Neutrophil (primary cell): ENCODE data around the gene SLC47A2.

Experiments
- H3K27ac ChIP-seq: fragments of 200-600 bp; sonication (generic); 2 replicates; pipeline ENCODE4 v1.5.1; 2016; ENCODE audit warnings: mild to moderate bottlenecking, moderate library complexity
- H3K27me3 ChIP-seq: fragments of 200-600 bp; sonication (generic); 2 replicates; pipeline ENCODE4 v1.6.0; 2016; ENCODE audit warnings: mild to moderate bottlenecking
- H3K36me3 ChIP-seq: fragments of 200-600 bp; sonication (generic); 2 replicates; pipeline ENCODE4 v1.5.1; 2017
- H3K4me1 ChIP-seq, 2 experiments: fragments of 200-600 bp in 1 of 2; sonication (generic) in 1 of 2; 1 replicate in 1 of 2; 2 replicates in 1 of 2; pipeline versions ENCODE4 v1.5.1 to v1.6.1; 2013 to 2016; ENCODE audit warnings: low read depth in 1 of 2, low read length in 1 of 2, mild to moderate bottlenecking in 1 of 2, moderate library complexity in 1 of 2; ENCODE audit not compliant: control insufficient read depth in 1 of 2, insufficient read depth in 1 of 2
- H3K4me3 ChIP-seq, 2 experiments: fragments of 200-600 bp in 1 of 2; sonication (generic) in 1 of 2; 1 replicate in 1 of 2; 2 replicates in 1 of 2; pipeline ENCODE4 v1.5.1; 2013 to 2016; ENCODE audit warnings: low read depth in 1 of 2, low read length in 1 of 2, mild to moderate bottlenecking in 1 of 2, moderate library complexity in 1 of 2
- H3K9me3 ChIP-seq: fragments of 200-600 bp; sonication (generic); 2 replicates; pipeline ENCODE4 v1.5.1; 2016
- TF ChIP-seq, protein P1 (sequence below): fragments of 200-600 bp; sonication (generic); IDR thresholded peaks from 2 replicates; pipeline ENCODE4 v1.5.1; 2016; ENCODE audit warnings: antibody characterized with exemption

The SLC47A2 gene

DNA sequence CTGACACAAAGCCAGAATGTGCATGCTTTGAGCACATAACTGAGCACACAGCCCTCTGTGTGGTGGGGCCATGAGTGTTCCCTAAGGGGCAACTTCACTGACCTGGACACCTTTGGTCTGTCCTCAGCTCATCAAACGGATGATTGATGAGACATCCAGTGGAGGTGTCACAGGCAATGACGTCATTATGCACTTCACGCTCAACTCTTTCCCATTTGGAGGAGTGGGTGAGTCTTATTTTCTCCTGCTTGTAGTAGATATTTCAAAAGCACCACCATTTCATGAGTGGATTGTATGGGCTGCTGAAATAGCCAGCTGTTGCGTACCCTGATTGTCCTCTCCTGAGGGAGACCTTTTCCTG lies 51.6 kb downstream of the SLC47A2 start:
- TF ChIP-seq, protein P1, sequence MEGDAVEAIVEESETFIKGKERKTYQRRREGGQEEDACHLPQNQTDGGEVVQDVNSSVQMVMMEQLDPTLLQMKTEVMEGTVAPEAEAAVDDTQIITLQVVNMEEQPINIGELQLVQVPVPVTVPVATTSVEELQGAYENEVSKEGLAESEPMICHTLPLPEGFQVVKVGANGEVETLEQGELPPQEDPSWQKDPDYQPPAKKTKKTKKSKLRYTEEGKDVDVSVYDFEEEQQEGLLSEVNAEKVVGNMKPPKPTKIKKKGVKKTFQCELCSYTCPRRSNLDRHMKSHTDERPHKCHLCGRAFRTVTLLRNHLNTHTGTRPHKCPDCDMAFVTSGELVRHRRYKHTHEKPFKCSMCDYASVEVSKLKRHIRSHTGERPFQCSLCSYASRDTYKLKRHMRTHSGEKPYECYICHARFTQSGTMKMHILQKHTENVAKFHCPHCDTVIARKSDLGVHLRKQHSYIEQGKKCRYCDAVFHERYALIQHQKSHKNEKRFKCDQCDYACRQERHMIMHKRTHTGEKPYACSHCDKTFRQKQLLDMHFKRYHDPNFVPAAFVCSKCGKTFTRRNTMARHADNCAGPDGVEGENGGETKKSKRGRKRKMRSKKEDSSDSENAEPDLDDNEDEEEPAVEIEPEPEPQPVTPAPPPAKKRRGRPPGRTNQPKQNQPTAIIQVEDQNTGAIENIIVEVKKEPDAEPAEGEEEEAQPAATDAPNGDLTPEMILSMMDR, result no peak

DNA sequence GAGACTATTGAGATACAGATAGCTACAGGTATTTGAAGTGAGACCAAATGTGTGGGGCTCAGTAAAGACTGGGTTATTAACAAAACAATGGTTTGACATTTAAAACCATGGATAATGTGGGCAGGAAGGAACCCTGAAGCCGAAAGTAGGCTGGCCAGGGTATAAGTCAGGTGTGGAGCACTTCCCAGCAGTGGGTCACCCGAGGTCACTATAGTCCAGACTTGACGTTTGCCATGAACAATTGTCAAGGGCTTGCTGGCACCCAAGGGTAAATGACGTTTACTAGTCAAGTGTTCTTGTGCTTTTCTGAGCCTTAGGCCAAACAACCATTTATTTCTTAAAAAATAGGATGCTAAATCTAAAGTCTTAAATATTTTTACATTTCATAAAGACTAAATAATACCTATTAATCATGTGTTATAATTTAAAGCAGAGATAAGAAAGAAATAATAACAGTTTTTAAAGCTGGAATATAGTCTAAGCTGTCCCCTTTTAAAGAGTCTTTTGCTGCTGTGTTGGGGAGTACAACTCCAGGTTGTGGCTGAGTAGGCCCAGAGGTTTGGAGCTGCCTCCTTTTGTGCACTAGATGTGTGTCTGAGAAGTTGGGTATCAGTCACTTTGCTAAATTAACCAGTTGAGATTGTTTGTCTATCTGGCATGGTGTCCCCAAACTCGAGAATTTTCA lies 52.1 kb downstream of the SLC47A2 start:
- H3K4me1 ChIP-seq, result no peaks in the 10 kb centered on the region
- no peaks in the 10 kb centered on the region for H3K9me3 ChIP-seq
- H3K36me3 ChIP-seq, result peaks cover 62% of the 10 kb centered on the region
- TF ChIP-seq, protein P1, result no peak
- H3K27ac ChIP-seq, result no peak overlapping the region
- H3K27me3 ChIP-seq, result no peaks in the 10 kb centered on the region
- H3K4me3 ChIP-seq, result no peak overlapping the region

More for the DNA sequence above, 51.6 kb downstream of the SLC47A2 start:
- peaks cover 66% of the 10 kb centered on the region for H3K36me3 ChIP-seq
- H3K27ac ChIP-seq, result no peak overlapping the region
- no peaks in the 10 kb centered on the region for H3K27me3 ChIP-seq
- no peaks in the 10 kb centered on the region for H3K9me3 ChIP-seq
- no peak overlapping the region for H3K4me3 ChIP-seq
- H3K4me1 ChIP-seq, result no peaks in the 10 kb centered on the region

DNA sequence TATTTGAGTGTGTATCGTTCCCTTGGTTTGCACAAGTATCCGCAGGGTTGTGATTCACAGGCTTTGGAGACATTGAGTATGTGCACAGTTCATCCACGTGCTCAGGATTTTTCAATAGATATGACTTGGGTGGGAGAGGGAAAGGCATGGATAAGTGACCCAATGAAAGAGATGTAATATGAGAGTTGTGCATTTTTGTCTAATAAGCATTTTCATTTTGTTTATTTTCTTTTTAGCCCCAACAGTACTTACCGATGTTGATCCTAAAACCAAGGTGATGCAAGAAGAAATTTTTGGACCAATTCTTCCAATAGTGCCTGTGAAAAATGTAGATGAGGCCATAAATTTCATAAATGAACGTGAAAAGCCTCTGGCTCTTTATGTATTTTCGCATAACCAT lies 53.3 kb downstream of the SLC47A2 start:
- Histone ChIP-seq H3K4me3 (no peak overlapping the region), H3K36me3 (peaks cover 66% of the 10 kb centered on the region), H3K4me1 (no peaks in the 10 kb centered on the region), H3K27ac (no peak overlapping the region), H3K27me3 (no peaks in the 10 kb centered on the region), H3K9me3 (no peaks in the 10 kb centered on the region)
- TF ChIP-seq, protein P1, result no peak

DNA sequence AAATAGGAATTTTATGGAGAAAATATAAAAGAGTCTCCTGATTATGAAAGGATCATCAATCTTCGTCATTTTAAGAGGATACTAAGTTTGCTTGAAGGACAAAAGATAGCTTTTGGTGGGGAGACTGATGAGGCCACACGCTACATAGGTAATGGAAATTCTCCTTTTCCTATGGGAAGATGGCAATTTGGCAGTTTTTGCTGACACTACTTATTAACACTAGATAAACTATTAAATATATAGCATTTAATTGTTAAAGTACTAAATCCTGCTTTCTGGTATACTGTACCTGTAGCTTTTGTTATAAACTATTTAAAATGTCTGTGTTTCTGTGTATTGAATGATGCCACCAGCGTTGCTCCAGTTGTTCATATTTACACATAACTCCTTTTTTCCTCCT lies 55.3 kb downstream of the SLC47A2 start:
- peaks cover 82% of the 10 kb centered on the region for H3K36me3 ChIP-seq
- no peaks in the 10 kb centered on the region for H3K9me3 ChIP-seq
- H3K27me3 ChIP-seq, result no peaks in the 10 kb centered on the region
- H3K4me3 ChIP-seq, result no peak overlapping the region
- TF ChIP-seq, protein P1, result no peak
- no peaks in the 10 kb centered on the region for H3K4me1 ChIP-seq
- no peak overlapping the region for H3K27ac ChIP-seq

DNA sequence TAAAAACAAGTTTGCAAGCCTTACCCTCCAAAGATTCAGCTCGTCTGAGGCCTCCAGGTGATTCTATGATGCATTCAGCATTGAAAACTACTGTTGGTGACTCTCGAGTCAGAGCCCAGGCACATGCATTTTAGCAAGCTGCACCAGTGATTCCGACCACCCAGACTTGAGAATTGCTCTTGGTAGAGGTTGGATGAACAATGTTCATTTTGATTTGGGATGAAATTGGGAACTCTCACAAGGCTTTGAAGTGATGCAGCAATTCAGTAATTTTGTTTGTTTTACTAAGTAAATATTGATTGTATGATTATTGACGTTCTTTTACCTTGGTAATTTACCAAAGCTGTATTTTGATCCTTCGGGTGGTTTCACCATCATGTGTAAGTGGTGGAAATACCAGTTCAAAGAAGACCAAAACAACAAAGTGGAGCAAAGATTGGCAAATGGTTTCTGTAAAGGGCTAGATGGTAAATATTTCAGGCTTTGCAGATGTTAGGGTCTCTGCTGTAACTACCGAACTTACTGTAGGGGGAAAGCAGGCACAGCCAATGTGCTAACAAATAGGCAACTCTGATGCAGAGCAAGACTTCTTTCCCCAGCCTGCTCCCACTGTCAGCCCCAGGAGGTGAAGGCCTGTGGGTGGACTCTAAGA lies 56.0 kb downstream of the SLC47A2 start:
- H3K4me3 ChIP-seq, result no peak overlapping the region
- no peaks in the 10 kb centered on the region for H3K4me1 ChIP-seq
- peaks cover 82% of the 10 kb centered on the region for H3K36me3 ChIP-seq
- H3K27ac ChIP-seq, result no peak overlapping the region
- TF ChIP-seq, protein P1, result no peak
- H3K9me3 ChIP-seq, result no peaks in the 10 kb centered on the region
- no peaks in the 10 kb centered on the region for H3K27me3 ChIP-seq
